Astrocyte of the cerebellum (primary cell): ENCODE measurements around the gene HENMT1.
"Not testable (repeated sequence)": the region's sequence is repeated elsewhere in the genome, so short reads cannot be mapped to it uniquely, and the experiment has no call there.

Source experiments
- DNase-seq: peaks from one replicate; pipeline ENCODE4 v3.0.0-alpha.2; 2011; ENCODE audit warnings: low read depth
- H3K4me3 ChIP-seq: 2 replicates; pipeline ENCODE4 v1.5.1; 2011; ENCODE audit warnings: mild to moderate bottlenecking, low read depth, low read length, moderate library complexity
- in situ Hi-C: cut with HindIII; loops from 2 replicates; pipeline ENCODE4 v1.10.0; 2017; ENCODE audit warnings: low sequenced_read_pairs
- TF ChIP-seq, protein P1 (sequence below): IDR thresholded peaks from 2 replicates; pipeline ENCODE4 v1.5.1; 2012; ENCODE audit warnings: low read length, low read depth, moderate library complexity, mild to moderate bottlenecking; ENCODE audit errors: missing control alignments

Gene HENMT1

DNA sequence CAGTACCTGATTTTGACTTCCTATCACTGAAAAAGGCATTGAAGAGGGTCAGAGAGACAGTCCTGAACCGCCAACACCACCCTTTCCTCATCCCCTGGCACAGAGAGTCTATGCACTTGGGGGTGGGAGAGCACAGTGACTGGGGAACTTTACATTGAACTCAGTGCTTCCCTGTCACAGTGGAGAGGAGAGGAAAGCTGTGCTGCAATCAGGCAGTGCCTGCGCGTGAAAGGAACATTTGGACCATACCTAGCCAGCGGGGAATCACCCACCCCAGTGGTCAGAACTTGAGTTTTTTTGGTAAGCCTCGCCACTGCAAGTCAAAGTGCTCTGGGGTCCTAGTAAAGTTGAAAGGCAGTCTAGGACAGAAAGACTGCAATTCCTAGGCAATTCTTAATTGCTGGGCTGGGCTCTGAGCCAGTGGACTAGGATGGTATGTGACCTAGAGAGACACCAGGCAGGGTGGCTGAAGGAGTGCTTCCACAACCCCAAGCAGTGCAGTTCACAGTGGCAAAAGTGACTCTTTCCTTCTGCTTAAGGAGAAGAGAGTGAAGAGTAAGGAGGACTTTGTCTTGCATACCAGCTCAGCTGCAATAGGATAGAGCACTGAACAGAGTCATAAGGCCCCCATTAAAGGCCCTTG lies 9.4 kb upstream of the HENMT1 start:
- TF ChIP-seq, protein P1, sequence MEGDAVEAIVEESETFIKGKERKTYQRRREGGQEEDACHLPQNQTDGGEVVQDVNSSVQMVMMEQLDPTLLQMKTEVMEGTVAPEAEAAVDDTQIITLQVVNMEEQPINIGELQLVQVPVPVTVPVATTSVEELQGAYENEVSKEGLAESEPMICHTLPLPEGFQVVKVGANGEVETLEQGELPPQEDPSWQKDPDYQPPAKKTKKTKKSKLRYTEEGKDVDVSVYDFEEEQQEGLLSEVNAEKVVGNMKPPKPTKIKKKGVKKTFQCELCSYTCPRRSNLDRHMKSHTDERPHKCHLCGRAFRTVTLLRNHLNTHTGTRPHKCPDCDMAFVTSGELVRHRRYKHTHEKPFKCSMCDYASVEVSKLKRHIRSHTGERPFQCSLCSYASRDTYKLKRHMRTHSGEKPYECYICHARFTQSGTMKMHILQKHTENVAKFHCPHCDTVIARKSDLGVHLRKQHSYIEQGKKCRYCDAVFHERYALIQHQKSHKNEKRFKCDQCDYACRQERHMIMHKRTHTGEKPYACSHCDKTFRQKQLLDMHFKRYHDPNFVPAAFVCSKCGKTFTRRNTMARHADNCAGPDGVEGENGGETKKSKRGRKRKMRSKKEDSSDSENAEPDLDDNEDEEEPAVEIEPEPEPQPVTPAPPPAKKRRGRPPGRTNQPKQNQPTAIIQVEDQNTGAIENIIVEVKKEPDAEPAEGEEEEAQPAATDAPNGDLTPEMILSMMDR: no peak
- in situ Hi-C loops: no loop called here
- no peak for DNase-seq
- H3K4me3 ChIP-seq: no peak overlapping the region

DNA sequence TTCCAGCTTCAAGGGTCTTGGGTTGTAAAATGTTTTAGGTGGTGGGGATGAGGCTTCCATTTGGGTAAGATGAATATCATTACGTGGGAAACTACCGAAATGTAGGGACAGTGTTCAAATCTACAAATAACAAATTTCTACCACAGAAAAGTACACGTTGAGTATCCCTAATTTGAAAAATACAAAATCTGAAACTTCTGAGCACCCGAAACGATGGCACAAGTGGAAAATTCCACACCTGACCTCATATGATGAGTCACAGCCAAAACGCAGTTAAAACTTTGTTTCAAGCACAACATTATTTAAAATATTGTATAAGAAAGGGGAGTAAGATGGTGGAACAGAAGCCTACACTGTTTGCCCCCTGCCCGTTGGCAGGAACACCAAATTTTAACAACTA lies 8.8 kb upstream of the HENMT1 start:
- no peak for DNase-seq
- no peak overlapping the region for H3K4me3 ChIP-seq
- in situ Hi-C loops: no loop called here
- TF ChIP-seq, protein P1: no peak

DNA sequence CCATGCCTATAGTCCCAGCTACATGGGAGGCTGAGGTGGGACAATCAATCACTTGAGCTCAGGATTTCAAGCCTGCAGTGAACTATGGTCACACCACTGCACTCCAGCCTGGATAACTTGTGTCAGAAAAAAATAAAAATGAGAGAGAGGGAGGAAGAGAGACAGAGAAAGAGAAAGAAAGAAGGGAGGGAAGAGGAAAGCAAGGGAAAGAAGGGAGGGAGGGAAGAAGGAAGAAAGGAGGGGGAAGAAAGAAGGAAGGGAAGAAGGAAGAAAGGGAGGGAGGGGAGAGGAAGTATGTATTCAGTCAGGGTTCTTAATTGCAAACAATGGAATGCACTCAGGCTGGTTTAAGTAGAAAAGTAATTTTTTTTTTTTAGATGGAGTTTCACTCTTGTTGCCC lies 7.9 kb upstream of the HENMT1 start:
- TF ChIP-seq, protein P1: no peak
- H3K4me3 ChIP-seq: no peak overlapping the region
- in situ Hi-C loops: no loop called here
- DNase-seq: no peak

DNA sequence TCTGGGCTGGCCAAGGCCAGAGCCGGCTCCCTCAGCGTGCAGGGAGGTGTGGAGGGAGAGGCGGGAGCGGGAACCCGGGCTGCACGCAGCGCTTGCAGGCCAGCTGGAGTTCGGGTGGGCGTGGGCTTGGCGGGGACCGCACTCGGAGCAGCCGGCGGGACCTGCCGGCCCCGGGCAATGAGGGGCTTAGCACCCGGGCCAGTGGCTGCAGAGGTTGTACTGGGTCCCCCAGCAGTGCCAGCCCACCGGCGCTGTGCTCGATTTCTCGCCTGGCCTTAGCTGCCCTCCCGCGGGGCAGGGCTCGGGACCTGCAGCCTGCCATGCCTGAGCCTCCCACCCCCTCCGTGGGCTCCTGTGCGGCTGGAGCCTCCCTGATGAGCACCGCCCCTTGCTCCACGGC lies 6.5 kb upstream of the HENMT1 start:
- in situ Hi-C loops, DNase-seq, H3K4me3 ChIP-seq: not testable (repeated sequence)

DNA sequence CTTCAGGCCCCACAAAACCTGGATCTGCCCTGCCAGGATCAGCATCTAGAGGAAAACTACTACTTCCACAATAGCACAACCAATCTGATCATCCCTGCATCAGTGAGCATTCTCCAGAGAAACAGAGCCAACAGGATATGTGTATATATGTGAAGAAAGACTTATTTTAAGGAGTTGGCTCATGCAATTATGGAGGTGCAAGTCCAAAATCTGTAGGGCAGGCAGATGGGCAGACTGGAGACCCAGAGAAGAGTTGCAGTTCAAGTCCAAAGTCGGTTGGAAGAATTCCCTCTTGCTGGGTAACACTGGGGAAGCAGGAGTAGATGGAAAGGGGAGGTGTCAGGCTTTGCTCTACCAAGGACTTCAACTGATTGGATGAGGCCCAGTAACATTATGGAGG lies 4.9 kb upstream of the HENMT1 start:
- TF ChIP-seq, protein P1: no peak
- H3K4me3 ChIP-seq: no peak overlapping the region
- no peak for DNase-seq
- in situ Hi-C loops: no loop called here

DNA sequence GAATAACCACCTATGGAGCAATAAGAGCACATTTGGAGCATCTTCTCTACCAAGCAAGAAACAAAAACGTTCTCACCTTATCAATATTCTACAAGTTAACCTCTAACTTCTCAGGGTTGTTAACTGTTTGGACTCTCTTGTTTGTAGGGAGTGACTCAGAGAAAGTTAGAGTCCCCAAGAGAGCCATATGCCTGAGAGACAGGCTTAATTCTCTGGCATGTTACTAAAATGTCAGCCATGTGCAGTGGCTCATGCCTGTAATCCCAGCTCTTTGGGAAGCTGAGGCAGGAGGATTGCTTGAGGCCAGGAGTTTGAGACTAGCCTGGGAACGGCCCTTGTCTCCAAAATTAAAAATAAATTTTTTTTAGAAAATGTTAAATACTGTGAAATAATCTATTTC lies 4.2 kb upstream of the HENMT1 start:
- in situ Hi-C loops: no loop called here
- DNase-seq: no peak
- no peak overlapping the region for H3K4me3 ChIP-seq
- TF ChIP-seq, protein P1: no peak

DNA sequence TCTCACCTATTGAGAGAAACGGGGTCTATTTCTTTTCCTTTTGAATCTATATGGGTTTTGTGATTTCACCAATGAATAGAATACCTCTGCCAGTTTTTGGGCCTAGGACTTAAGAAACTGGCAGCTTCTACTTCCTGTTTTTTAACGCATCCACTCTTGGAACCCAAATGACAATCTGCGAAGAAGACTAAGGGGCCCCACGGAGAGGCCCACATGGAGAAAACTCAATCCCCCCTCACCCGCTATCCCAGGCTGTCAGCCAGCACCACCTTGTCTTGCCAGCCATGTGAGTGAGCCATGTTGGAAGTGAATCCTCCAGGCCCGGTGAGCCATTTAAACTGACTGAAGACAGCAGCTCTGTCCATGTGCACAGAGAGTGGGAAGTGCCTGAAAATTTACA lies 3.6 kb upstream of the HENMT1 start:
- in situ Hi-C loops: no loop called here
- H3K4me3 ChIP-seq: no peak overlapping the region
- DNase-seq: no peak
- TF ChIP-seq, protein P1: no peak
